ELR (cell line): ENCODE measurements around the gene RSPH9.

Source experiments
- DNase-seq: peaks from one replicate; pipeline ENCODE4 v3.0.0-alpha.2; 2015; ENCODE audit warnings: low read depth

Gene RSPH9

GRCh38 chr6:43710576-43710975, 65.7 kb downstream of the RSPH9 start:
- no peak for DNase-seq

- no peak for DNase-seq
Measured at GRCh38 chr6:43712579-43712978, 67.7 kb downstream of the RSPH9 start.

DNA sequence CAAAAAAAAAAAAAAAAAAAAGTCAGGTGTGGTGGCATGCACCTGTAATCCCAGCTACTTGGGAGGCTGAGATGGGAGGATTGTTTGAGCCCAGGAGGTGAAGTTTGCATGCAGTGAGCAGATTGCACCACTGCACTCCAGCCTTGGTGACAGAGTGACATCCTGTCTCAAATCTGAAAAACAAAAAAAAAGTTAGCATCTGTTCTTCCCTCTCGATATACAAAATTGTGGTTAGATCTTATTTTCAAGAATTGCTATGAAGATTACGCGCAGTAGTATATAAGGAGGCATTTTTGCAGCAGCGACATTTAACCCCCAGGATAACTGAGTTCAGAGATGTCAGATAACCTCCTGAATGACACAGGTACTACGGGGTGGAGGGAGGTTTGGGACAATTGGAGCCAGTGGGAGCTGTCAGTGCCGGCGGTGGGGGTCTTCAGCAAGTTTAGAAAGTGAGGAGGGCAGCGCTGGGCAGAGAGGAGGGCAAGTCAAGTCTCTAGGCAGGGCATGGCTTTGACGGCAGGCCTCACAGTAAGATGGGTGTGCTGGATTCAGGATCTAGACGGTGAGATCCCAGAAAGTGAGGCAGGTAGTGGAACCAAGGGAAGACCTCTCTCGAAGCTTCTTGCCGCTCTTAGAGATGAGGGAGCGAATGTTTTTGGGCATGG, 68.9 kb downstream of the RSPH9 start:
- no peak for DNase-seq

GRCh38 chr6:43714311-43715055, 69.6 kb downstream of the RSPH9 start:
- DNase-seq = no peak

DNA sequence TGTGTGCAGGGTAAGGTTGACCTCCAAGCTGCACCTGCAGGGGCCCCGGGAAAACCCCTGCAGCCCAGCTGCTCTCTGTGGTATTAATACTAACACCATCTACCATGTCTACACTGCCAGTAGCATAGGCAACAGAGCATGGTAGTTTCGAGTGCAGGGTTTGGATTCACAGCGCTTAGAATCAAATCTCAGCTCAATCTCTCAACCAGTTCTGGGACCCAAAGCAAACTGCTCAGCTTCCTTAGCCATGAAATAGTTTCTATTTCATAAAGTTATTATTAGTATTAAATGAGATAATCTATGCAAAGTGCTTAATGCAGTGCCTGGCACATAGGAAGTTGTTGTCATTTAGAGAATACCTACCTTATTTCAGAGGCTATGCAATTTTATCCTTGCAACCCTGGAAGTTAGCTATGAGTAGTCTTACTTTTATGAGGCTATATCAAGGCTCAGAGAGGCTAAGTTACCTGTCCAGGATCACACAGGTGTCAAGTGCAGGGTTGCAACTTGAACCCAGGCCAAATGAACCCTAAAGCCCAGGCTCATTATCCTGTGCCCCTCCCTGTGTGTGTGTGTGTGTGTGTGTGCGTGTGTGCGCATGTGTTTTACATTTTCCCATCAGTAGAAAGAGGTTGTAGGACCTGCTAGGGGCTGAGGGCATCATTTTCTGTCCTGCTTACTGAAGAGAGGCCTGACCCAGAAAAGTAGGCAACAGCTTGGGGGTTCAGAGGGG, 70.4 kb downstream of the RSPH9 start:
- no peak for DNase-seq

GRCh38 chr6:43716099-43716498, 71.3 kb downstream of the RSPH9 start:
- DNase-seq = no peak

DNA sequence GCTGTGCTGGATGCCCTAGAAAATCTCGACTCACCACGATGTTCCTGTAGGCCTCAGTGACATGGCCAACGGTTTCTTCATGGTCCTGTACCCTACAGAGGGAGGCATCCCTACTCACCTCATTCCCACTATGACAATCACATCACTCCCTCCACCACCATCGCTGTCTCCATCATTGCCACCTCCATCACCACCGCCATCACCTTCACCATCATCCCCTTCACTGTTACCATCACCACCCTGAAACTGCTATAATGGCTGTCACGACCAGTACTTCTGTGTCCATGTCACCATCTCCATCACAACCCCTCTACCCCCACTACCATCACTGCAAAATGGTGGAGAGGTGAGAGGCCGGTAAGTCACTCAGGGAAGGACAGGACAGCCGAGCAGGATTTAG, 72.6 kb downstream of the RSPH9 start:
- no peak for DNase-seq

DNA sequence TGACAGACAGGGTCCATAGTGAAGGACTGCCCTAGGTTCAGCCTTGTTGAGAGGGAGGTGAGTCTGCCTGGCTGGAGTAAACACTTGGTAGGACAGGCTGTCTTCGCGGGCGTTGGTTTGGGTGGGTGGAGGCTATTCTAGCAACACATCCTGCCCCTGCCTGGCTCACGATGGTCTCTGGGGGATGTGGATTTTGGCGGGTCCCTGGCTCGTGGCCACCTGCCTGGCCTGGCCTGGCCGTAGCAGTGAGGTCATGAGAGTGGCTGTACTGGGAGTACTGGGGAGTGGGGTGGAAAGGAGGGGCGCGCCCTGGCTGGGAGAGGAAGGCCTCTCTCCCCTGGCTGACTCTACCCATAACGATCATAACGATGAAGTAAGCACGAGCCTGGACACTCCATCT, 73.0 kb downstream of the RSPH9 start:
- DNase-seq = no peak

- DNase-seq = no peak
Measured at GRCh38 chr6:43718387-43719105, 73.7 kb downstream of the RSPH9 start.

DNA sequence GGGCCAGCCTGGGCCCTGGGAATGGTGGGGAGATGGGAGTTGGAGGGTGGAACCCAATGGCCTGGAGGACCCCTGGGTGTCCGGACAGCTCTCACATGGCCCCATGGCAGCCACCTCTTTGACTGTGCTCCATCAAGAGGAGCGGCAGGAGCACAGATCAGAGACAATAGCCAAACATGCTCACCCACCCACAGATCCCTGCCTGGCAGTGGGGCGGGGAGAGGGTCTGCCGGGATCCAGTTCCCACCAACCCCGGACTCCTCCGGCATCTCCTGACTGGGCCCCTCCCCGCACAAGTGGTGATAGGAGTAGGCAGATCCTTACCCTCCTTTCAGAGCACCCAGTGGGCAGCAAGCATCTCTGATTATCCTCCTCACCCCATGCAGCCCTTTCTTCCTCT, 74.7 kb downstream of the RSPH9 start:
- DNase-seq = no peak

- DNase-seq = no peak
Measured at GRCh38 chr6:43720999-43721398, 76.2 kb downstream of the RSPH9 start.
